Type B pancreatic cell (in vitro differentiated cells): Measurements from ENCODE around the gene HOXB1. TPM values are rescaled to one million over a fixed set of nuclear protein-coding genes. Genes with fewer than 3 reads are reported as not detected.
"Not testable (repeated sequence)": the region's sequence is repeated elsewhere in the genome, so short reads cannot be mapped to it uniquely, and the experiment has no call there.

Experiments used
- DNase-seq: peaks from one replicate; pipeline ENCODE4 v3.0.0; 2021; ENCODE audit warnings: mixed read lengths; ENCODE audit not compliant: unreplicated experiment; ENCODE audit errors: extremely low spot score
- H3K27ac Mint-ChIP-seq: 2 replicates; pipeline ENCODE4 v1.8.0; 2021; ENCODE audit warnings: mild to moderate bottlenecking, mixed read lengths
- H3K27me3 Mint-ChIP-seq: 2 replicates; pipeline ENCODE4 v1.8.0; 2021; ENCODE audit warnings: mixed read lengths
- H3K36me3 Mint-ChIP-seq: 2 replicates; pipeline ENCODE4 v1.8.0; 2021; ENCODE audit warnings: mixed read lengths
- H3K4me1 Mint-ChIP-seq: one replicate; pipeline ENCODE4 v1.8.0; 2021; ENCODE audit warnings: mixed read lengths; ENCODE audit not compliant: unreplicated experiment
- H3K4me3 Mint-ChIP-seq: 2 replicates; pipeline ENCODE4 v1.8.0; 2021; ENCODE audit warnings: mild to moderate bottlenecking, mixed read lengths
- H3K9me3 Mint-ChIP-seq: 2 replicates; pipeline ENCODE4 v1.8.0; 2021; ENCODE audit warnings: mixed read lengths
- CTCF ChIP-seq: fragments of 200-600 bp; sonication (generic); conservative IDR thresholded peaks from 2 replicates; pipeline ENCODE4 v1.5.0; 2021; ENCODE audit warnings: antibody characterized with exemption, mild to moderate bottlenecking
- total RNA-seq: library from RNA; stranded (reverse); gene quantifications from 2 replicates; pipeline ENCODE4 v1.2.1, GENCODE V29; 2021; ENCODE audit warnings: low replicate concordance

Gene HOXB1
- total RNA-seq, 1 donor from 2014 or later, result 0.29 TPM

GRCh38 chr17:48483004-48483403, 47.8 kb downstream of the HOXB1 start:
- Mint-ChIP-seq H3K27ac (no peak overlapping the region), H3K27me3 (peaks cover 14% of the 10 kb centered on the region), H3K4me1 (peaks cover 23% of the 10 kb centered on the region), H3K9me3 (no peaks in the 10 kb centered on the region), H3K4me3 (no peak overlapping the region), H3K36me3 (no peaks in the 10 kb centered on the region)
- no peak for DNase-seq
- TF ChIP-seq CTCF, result no peak

GRCh38 chr17:48482301-48482700, 48.5 kb downstream of the HOXB1 start:
- H3K27me3 Mint-ChIP-seq, result peaks cover 18% of the 10 kb centered on the region
- not testable (repeated sequence) for DNase-seq, H3K36me3 Mint-ChIP-seq, H3K27ac Mint-ChIP-seq, H3K4me3 Mint-ChIP-seq, H3K9me3 Mint-ChIP-seq
- H3K4me1 Mint-ChIP-seq, result peaks cover 26% of the 10 kb centered on the region

GRCh38 chr17:48479014-48479402, 51.8 kb downstream of the HOXB1 start:
- Mint-ChIP-seq H3K27me3 (peaks cover 18% of the 10 kb centered on the region), H3K4me3 (no peak overlapping the region), H3K4me1 (peaks cover 21% of the 10 kb centered on the region), H3K9me3 (no peaks in the 10 kb centered on the region), H3K36me3 (no peaks in the 10 kb centered on the region), H3K27ac (no peak overlapping the region)
- TF ChIP-seq CTCF, result no peak
- DNase-seq, result no peak

Other genes starting within 250 kb of the HOXB1 start
- gene SKAP1, start 100.8 kb downstream of the HOXB1 start, total RNA-seq, result 0.43 and 0.79 TPM in 2 replicates
- gene HOXB2, start 14.1 kb upstream of the HOXB1 start, total RNA-seq, result 35.6 and 36.5 TPM in 2 replicates
- 14.8 and 27.0 TPM in 2 replicates for gene HOXB4, start 47.3 kb upstream of the HOXB1 start, total RNA-seq
- 46.9 and 93.7 TPM in 2 replicates for gene HOXB3, start 59.2 kb upstream of the HOXB1 start, total RNA-seq
- 10.1 and 20.8 TPM in 2 replicates for gene HOXB5, start 62.8 kb upstream of the HOXB1 start, total RNA-seq
- 17.6 and 20.3 TPM in 2 replicates for gene HOXB6, start 74.0 kb upstream of the HOXB1 start, total RNA-seq
- gene HOXB7, start 80.0 kb upstream of the HOXB1 start, total RNA-seq, result 9.8 and 11.7 TPM in 2 replicates
- 16.0 and 17.1 TPM in 2 replicates for gene HOXB8, start 84.3 kb upstream of the HOXB1 start, total RNA-seq
- gene HOXB9, start 95.3 kb upstream of the HOXB1 start, total RNA-seq, result 1.6 and 9.4 TPM in 2 replicates
- 0.88 TPM in 1 of 2 replicates, not detected in the other for gene PRAC1, start 191.5 kb upstream of the HOXB1 start, total RNA-seq
- gene PRAC2, start 192.2 kb upstream of the HOXB1 start, total RNA-seq, result not detected in 2 replicates
- gene HOXB13, start 197.7 kb upstream of the HOXB1 start, total RNA-seq, result 0.59 TPM in 1 of 2 replicates, not detected in the other